MM.1S (cell line): ENCODE measurements around the gene KCNH8.

Experiments
- DNase-seq: peaks from one replicate; pipeline ENCODE4 v3.0.0-alpha.2; 2015
- H2AFZ ChIP-seq: fragments of 300-600 bp; sonication (generic); 2 replicates; pipeline ENCODE4 v1.6.0; 2016; ENCODE audit warnings: antibody characterized with exemption, low read length
- H3F3A ChIP-seq: fragments of 300-600 bp; sonication (generic); 2 replicates; pipeline ENCODE4 v1.6.1; 2016; ENCODE audit warnings: mild to moderate bottlenecking, antibody characterized with exemption, low read length, moderate library complexity, mixed read lengths; ENCODE audit not compliant: insufficient read depth
- H3K27ac ChIP-seq: fragments of 300-600 bp; sonication (generic); 2 replicates; pipeline ENCODE4 v1.5.1; 2016; ENCODE audit warnings: mild to moderate bottlenecking, low read length
- H3K27me3 ChIP-seq: fragments of 300-600 bp; sonication (generic); replicated peaks from 2 replicates; pipeline ENCODE4 v1.6.0; 2016; ENCODE audit warnings: low read length; ENCODE audit not compliant: insufficient read depth
- H3K36me3 ChIP-seq: fragments of 300-600 bp; sonication (generic); replicated peaks from 2 replicates; pipeline ENCODE4 v1.6.1; 2016; ENCODE audit warnings: mild to moderate bottlenecking, low read length, mixed read lengths; ENCODE audit not compliant: insufficient read depth
- H3K4me1 ChIP-seq: fragments of 300-600 bp; sonication (generic); 2 replicates; pipeline ENCODE4 v1.6.1; 2016; ENCODE audit warnings: low read length, mixed read lengths
- H3K4me2 ChIP-seq: fragments of 300-600 bp; sonication (generic); 2 replicates; pipeline ENCODE4 v1.6.0; 2016; ENCODE audit warnings: low read depth, low read length
- H3K4me3 ChIP-seq: fragments of 300-600 bp; sonication (generic); 2 replicates; pipeline ENCODE4 v1.5.1; 2016; ENCODE audit warnings: low read length, mixed read lengths
- H3K79me2 ChIP-seq: fragments of 300-600 bp; sonication (generic); 2 replicates; pipeline ENCODE4 v1.6.1; 2016; ENCODE audit warnings: mixed run types, low read length, mixed read lengths
- H3K9ac ChIP-seq: fragments of 300-600 bp; sonication (generic); 2 replicates; pipeline ENCODE4 v1.6.1; 2016; ENCODE audit warnings: low read length, mixed read lengths
- H3K9me2 ChIP-seq: fragments of 300-600 bp; sonication (generic); replicated peaks from 2 replicates; pipeline ENCODE4 v1.6.1; 2016; ENCODE audit warnings: mild to moderate bottlenecking, low read length, mixed read lengths; ENCODE audit not compliant: insufficient read depth
- H3K9me3 ChIP-seq: fragments of 300-600 bp; sonication (generic); replicated peaks from 2 replicates; pipeline ENCODE4 v1.6.1; 2016; ENCODE audit warnings: mild to moderate bottlenecking, low read length, mixed read lengths; ENCODE audit not compliant: insufficient read depth
- H4K20me1 ChIP-seq: fragments of 300-600 bp; sonication (generic); 2 replicates; pipeline ENCODE4 v1.6.1; 2016; ENCODE audit warnings: mild to moderate bottlenecking, low read length, moderate library complexity, mixed read lengths; ENCODE audit not compliant: insufficient read depth
- EZH2 ChIP-seq: fragments of 300-600 bp; sonication (generic); optimal IDR thresholded peaks from 2 replicates; pipeline ENCODE3; 2017; ENCODE audit warnings: low read depth, mild to moderate bottlenecking, antibody characterized with exemption, low read length, mixed read lengths
- EZH2phosphoT487 ChIP-seq: fragments of 300-600 bp; sonication (generic); IDR thresholded peaks from 2 replicates; pipeline ENCODE4 v1.6.1; 2018; ENCODE audit warnings: antibody characterized with exemption, low read length
- TF ChIP-seq, protein P1 (sequence below): fragments of 300-600 bp; sonication (generic); IDR thresholded peaks from 2 replicates; pipeline ENCODE4 v1.5.1; 2016; ENCODE audit warnings: antibody characterized with exemption, low read length, mixed read lengths

The KCNH8 gene

DNA sequence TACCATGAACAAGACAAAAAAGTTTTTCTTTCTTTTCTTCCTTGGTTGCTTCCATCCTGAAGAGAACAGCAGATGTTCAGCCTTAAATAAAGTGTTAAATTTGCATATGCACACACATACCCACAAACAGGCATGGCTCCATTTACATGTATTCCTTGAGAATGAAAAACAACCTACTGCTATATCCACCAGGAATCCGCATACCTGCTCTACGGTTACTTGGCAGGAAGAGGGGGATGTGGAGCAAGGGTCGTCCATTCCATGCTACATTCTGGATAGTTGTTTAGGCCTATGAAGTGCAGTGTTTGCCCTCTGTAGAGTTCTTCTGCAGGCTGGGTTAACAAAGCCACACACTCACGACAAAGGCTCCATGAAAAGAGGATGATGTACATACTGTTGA is 322.8 kb downstream of the KCNH8 start:
- no peaks in the 10 kb centered on the region for H3K9me3 ChIP-seq
- no peak overlapping the region for H3K9ac ChIP-seq
- H2AFZ ChIP-seq = no peak overlapping the region
- H3K4me1 ChIP-seq = no peaks in the 10 kb centered on the region
- H3K27me3 ChIP-seq = no peaks in the 10 kb centered on the region
- H3K36me3 ChIP-seq = no peaks in the 10 kb centered on the region
- no peak for DNase-seq
- no peaks in the 10 kb centered on the region for H3K9me2 ChIP-seq
- H3K4me2 ChIP-seq = no peak overlapping the region
- TF ChIP-seq EZH2phosphoT487 (no peak), EZH2 (no peak)
- TF ChIP-seq, protein P1, sequence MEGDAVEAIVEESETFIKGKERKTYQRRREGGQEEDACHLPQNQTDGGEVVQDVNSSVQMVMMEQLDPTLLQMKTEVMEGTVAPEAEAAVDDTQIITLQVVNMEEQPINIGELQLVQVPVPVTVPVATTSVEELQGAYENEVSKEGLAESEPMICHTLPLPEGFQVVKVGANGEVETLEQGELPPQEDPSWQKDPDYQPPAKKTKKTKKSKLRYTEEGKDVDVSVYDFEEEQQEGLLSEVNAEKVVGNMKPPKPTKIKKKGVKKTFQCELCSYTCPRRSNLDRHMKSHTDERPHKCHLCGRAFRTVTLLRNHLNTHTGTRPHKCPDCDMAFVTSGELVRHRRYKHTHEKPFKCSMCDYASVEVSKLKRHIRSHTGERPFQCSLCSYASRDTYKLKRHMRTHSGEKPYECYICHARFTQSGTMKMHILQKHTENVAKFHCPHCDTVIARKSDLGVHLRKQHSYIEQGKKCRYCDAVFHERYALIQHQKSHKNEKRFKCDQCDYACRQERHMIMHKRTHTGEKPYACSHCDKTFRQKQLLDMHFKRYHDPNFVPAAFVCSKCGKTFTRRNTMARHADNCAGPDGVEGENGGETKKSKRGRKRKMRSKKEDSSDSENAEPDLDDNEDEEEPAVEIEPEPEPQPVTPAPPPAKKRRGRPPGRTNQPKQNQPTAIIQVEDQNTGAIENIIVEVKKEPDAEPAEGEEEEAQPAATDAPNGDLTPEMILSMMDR = no peak
- H4K20me1 ChIP-seq = no peaks in the 10 kb centered on the region
- no peaks in the 10 kb centered on the region for H3F3A ChIP-seq
- H3K27ac ChIP-seq = no peak overlapping the region
- no peaks in the 10 kb centered on the region for H3K79me2 ChIP-seq
- no peak overlapping the region for H3K4me3 ChIP-seq

DNA sequence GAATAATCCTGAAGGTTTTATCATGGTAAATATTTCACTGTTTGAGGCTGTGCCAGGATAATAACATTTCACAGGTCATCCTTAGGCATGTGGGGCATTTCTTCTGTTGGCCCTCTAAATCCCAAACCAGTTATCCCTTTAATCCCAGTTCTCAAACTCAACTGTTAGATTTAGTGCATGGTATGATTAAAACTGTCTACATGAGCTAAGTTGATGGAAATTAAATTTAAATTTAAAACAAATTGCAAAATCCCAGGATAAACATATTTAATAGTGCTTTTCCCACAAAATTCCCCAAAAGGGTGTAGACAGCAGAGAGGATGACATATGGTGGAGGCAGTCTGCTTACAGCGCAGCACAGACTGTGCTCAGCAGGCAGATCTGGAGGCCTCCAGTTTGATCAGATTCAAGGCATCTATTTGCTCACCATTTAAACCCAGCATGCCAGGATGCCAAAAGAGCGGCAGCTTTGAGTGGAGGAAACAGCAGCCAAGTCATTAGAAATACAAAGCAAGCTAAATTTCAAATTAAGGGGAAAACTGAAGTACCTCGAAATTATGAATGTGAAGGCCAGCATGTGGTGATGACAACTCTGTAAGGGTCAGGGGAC is 325.8 kb downstream of the KCNH8 start:
- H2AFZ ChIP-seq = no peak overlapping the region

DNA sequence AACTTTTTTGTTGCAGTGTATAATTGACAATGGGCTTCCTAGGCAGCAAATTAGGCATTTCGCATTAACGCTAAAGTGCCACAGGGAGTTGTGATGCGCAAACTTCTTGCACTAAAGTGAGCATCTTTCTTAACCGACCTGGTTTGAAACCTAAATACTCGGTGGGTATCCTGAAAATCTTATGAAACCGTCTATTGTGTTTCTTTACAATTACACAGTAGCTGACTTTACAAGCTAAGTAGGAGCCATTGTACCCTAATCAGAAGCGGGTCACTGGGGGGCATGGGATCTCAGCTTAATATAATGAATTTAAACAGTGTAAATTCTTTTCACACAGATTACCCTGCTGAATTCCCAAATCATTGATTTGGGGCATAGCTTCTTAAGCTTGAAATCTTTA is 328.0 kb downstream of the KCNH8 start:
- Histone ChIP-seq H3K9me2 (no peaks in the 10 kb centered on the region), H3K4me3 (no peak overlapping the region), H3K27me3 (no peaks in the 10 kb centered on the region), H3F3A (no peaks in the 10 kb centered on the region), H2AFZ (no peak overlapping the region), H3K27ac (no peak overlapping the region), H3K9ac (no peak overlapping the region), H3K79me2 (no peaks in the 10 kb centered on the region), H3K4me1 (no peaks in the 10 kb centered on the region), H4K20me1 (no peaks in the 10 kb centered on the region), H3K9me3 (no peaks in the 10 kb centered on the region), H3K4me2 (no peak overlapping the region), H3K36me3 (no peaks in the 10 kb centered on the region)
- DNase-seq = no peak
- TF ChIP-seq, protein P1 = no peak
- TF ChIP-seq EZH2phosphoT487 (no peak), EZH2 (no peak)

More for the DNA sequence above, 325.8 kb downstream of the KCNH8 start:
- Histone ChIP-seq H3K9me3 (no peaks in the 10 kb centered on the region), H3K36me3 (no peaks in the 10 kb centered on the region), H3K9me2 (no peaks in the 10 kb centered on the region), H3K9ac (no peak overlapping the region), H3F3A (no peaks in the 10 kb centered on the region), H3K4me1 (no peaks in the 10 kb centered on the region), H4K20me1 (no peaks in the 10 kb centered on the region), H3K4me2 (no peak overlapping the region), H3K27me3 (no peaks in the 10 kb centered on the region), H3K4me3 (no peak overlapping the region), H3K79me2 (no peaks in the 10 kb centered on the region), H3K27ac (no peak overlapping the region)
- DNase-seq = no peak
- TF ChIP-seq EZH2 = no peak
- no peak for TF ChIP-seq EZH2phosphoT487
- TF ChIP-seq, protein P1 = no peak
